Measurements from ENCODE around the gene TBCD. TPM values are rescaled to one million over a fixed set of nuclear protein-coding genes. Genes with fewer than 3 reads are reported as not detected.

The TBCD gene
- total and polyA plus RNA-seq, 9 of the 15 experiments (the other 6 are each of a cell fraction or from before 2014, with no cell fraction given) = 8.9 to 98.5 (median 28.0) TPM

- no peak for TF ChIP-seq TOE1 (IDR thresholded peaks at IDR 0.05; ENCODE audit: borderline replicate concordance)
- TF ChIP-seq TOE1 (CRISPR knock-in tag; IDR thresholded peaks at IDR 0.05; ENCODE audit: borderline replicate concordance, low read depth) = no peak
- no peak for TF ChIP-seq ELK1 (CRISPR knock-in tag; IDR thresholded peaks at IDR 0.05)
- no peak for TF ChIP-seq MCM3 (IDR thresholded peaks at IDR 0.05)
- no peak for TF ChIP-seq ARID3A (IDR thresholded peaks at IDR 0.05; ENCODE audit: borderline replicate concordance, low read depth, low read length)
- no peak for TF ChIP-seq RCOR1 (IDR thresholded peaks at IDR 0.05; ENCODE audit: borderline replicate concordance in 1 of 2, low read depth in 2 of 2, low read length in 2 of 2)
- TF ChIP-seq TBL1XR1 (IDR thresholded peaks at IDR 0.05; ENCODE audit: low read length in 2 of 2) = no peak
Measured at GRCh38 chr17:82838386-82839063, 86.7 kb downstream of the TBCD start (continued).
